ENCODE measurements around the gene NR4A2. TPM values are rescaled to one million over a fixed set of nuclear protein-coding genes. Genes with fewer than 3 reads are reported as not detected.
A peak's percentile ranks its signal among the peaks of the same experiment; 100 is the strongest.

The NR4A2 gene
- total and polyA plus RNA-seq, 4 donors: 3.7 to 7.9 (median 5.6) TPM

GRCh38 chr2:156333951-156334495, 1.5 kb upstream of the NR4A2 start:
- Histone ChIP-seq H3K4me1 (ENCODE audit: control insufficient read depth in 5 of 5, insufficient read depth in 5 of 5, low read length in 5 of 5) (peaks cover 3 to 34% (median 8%) of the 10 kb centered on the region in 5 donors), H3K4me3 (peak overlapping the region; percentile 77), H3K27me3 (ENCODE audit: control insufficient read depth in 3 of 3, insufficient read depth in 3 of 3, low read length in 2 of 3) (peaks cover 0 to 35% (median 30%) of the 10 kb centered on the region in 3 donors), H3K36me3 (ENCODE audit: control insufficient read depth in 4 of 4, insufficient read depth in 4 of 4, low read length in 4 of 4) (peaks cover 0 to 5% (median 0%) of the 10 kb centered on the region in 4 donors), H3K9ac (ENCODE audit: insufficient read depth in 1 of 2, low read length in 2 of 2) (peak overlapping the region; percentile 31 to 65), H3K9me3 (ENCODE audit: control insufficient read depth in 4 of 4, insufficient read depth in 3 of 4, low read length in 3 of 4) (no peaks in the 10 kb centered on the region), H3K27ac (ENCODE audit: low read depth in 1 of 2, low read length in 1 of 2) (peak overlapping the region; percentile 96 to 100)
- ATAC-seq (ENCODE audit: insufficient read depth, low FRiP score): peak; percentile 43
- DNase-seq: peak; percentile 81 to 82 (median 82)
- 0 to 1% methylated on average over 46 to 48 of the region's 48 CpGs for WGBS, 2 donors
- TF ChIP-seq CTCF (IDR thresholded peaks at IDR 0.05; ENCODE audit: control extremely low read depth, extremely low read depth): no peak

- peak overlapping the region; percentile 77 for H3K4me3 ChIP-seq
- H3K27ac ChIP-seq (ENCODE audit: low read depth in 1 of 2, low read length in 1 of 2): peak overlapping the region; percentile 96 to 100
- 0 to 1% methylated on average over 24 to 28 of the region's 28 CpGs for WGBS, 2 donors
- peaks cover 3 to 39% (median 10%) of the 10 kb centered on the region in 5 donors for H3K4me1 ChIP-seq (ENCODE audit: control insufficient read depth in 5 of 5, insufficient read depth in 5 of 5, low read length in 5 of 5)
- DNase-seq: no peak
- no peaks in the 10 kb centered on the region for H3K9me3 ChIP-seq (ENCODE audit: control insufficient read depth in 4 of 4, insufficient read depth in 3 of 4, low read length in 3 of 4)
- peaks cover 0 to 5% (median 0%) of the 10 kb centered on the region in 4 donors for H3K36me3 ChIP-seq (ENCODE audit: control insufficient read depth in 4 of 4, insufficient read depth in 4 of 4, low read length in 4 of 4)
- H3K9ac ChIP-seq (ENCODE audit: insufficient read depth in 1 of 2, low read length in 2 of 2): peak overlapping the region in 1 of 2 donors; percentile 83
- no peak for TF ChIP-seq CTCF (IDR thresholded peaks at IDR 0.05; ENCODE audit: control extremely low read depth, extremely low read depth)
- H3K27me3 ChIP-seq (ENCODE audit: control insufficient read depth in 3 of 3, insufficient read depth in 3 of 3, low read length in 2 of 3): peaks cover 0 to 41% (median 36%) of the 10 kb centered on the region in 3 donors
- ATAC-seq (ENCODE audit: insufficient read depth, low FRiP score): peak; percentile 3
Measured at GRCh38 chr2:156333274-156333950, 891 bp upstream of the NR4A2 start.

- WGBS, 2 donors: 0 to 1% methylated on average over 12 of the region's 12 CpGs
- Histone ChIP-seq H3K4me1 (ENCODE audit: control insufficient read depth in 5 of 5, insufficient read depth in 5 of 5, low read length in 5 of 5) (peaks cover 3 to 44% (median 10%) of the 10 kb centered on the region in 5 donors), H3K9me3 (ENCODE audit: control insufficient read depth in 4 of 4, insufficient read depth in 3 of 4, low read length in 3 of 4) (no peaks in the 10 kb centered on the region), H3K36me3 (ENCODE audit: control insufficient read depth in 4 of 4, insufficient read depth in 4 of 4, low read length in 4 of 4) (peaks cover 0 to 15% (median 0%) of the 10 kb centered on the region in 4 donors), H3K27ac (ENCODE audit: low read depth in 1 of 2, low read length in 1 of 2) (peak overlapping the region; percentile 76 to 100), H3K27me3 (ENCODE audit: control insufficient read depth in 3 of 3, insufficient read depth in 3 of 3, low read length in 2 of 3) (peaks cover 0 to 53% (median 48%) of the 10 kb centered on the region in 3 donors), H3K4me3 (peak overlapping the region; percentile 77), H3K9ac (ENCODE audit: insufficient read depth in 1 of 2, low read length in 2 of 2) (peak overlapping the region; percentile 41 to 81)
- no peak for TF ChIP-seq CTCF (IDR thresholded peaks at IDR 0.05; ENCODE audit: control extremely low read depth, extremely low read depth)
- peak in 1 of 3 donors; percentile 74 for DNase-seq
- ATAC-seq (ENCODE audit: insufficient read depth, low FRiP score): no peak
Measured at GRCh38 chr2:156332284-156332533, 312 bp downstream of the NR4A2 start.
